Bronchus fibroblast of lung (primary cell): ENCODE results near the gene UBXN10. TPM values are rescaled to one million over a fixed set of nuclear protein-coding genes. Genes with fewer than 3 reads are reported as not detected.

ENCODE experiments used
- total RNA-seq: library from RNA; depleted of rRNA; stranded (reverse); fragments of >200 nt; gene quantifications from 2 replicates; pipeline ENCODE4 v1.2.3, GENCODE V29; 2015

Gene UBXN10, protein sequence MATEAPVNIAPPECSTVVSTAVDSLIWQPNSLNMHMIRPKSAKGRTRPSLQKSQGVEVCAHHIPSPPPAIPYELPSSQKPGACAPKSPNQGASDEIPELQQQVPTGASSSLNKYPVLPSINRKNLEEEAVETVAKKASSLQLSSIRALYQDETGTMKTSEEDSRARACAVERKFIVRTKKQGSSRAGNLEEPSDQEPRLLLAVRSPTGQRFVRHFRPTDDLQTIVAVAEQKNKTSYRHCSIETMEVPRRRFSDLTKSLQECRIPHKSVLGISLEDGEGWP
- under 0.01 TPM in 2 replicates for total RNA-seq

DNA sequence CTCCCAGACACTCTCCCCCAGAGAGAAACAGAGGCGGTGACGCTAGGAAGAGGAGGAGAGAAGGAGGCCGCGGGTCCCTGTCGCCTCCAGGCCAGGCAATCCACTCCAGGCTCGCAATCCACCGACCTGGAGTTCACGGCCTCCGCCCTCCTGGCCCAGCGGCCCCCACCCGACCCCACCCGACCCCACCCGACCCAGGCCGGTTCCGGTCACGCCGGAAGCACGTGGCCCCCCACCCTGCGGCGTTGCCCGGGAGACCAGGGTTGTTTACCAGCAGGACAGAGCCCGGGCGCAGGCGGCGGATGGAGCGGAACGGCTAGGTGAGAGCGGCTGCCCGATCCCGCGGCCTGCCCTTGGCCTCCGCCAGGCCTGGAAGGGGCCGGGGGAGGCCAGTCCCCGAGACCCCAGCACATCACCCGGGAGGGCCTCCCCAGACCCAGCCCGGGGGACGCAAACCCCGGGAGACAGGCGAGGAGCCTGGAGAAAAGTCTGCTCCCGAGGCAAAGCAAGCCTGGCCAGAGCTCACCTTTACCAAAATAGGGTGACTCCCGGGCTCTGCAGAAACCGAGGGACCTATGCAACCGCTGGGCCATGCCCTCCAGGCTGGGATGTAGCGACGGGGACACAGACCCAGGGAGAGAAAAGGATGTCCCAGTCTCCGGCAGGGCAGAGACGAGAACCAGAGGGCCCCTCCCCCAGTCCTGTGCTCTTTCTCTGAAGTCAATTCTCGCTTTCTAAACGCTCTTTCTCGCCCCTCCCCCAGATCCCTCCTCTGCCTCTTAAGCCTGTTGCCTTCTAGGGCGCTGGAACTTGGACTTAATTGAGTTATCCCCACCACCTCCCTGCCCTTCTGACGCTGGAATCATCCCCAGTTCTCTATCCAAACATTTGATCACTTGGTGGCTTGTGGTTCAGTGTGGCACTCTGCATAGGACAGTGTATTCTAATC lies at the start of gene UBXN10, which contains the start of gene PLA2G2C:
UBXN10 (plus strand) TSS at position 263 of the 949 bp plus-strand sequence. CDS start 4,466 bp downstream, outside the sequence.
PLA2G2C (minus strand) TSS at position 685 of the 949 bp plus-strand sequence. CDS start 9,155 bp downstream, outside the sequence.

DNA sequence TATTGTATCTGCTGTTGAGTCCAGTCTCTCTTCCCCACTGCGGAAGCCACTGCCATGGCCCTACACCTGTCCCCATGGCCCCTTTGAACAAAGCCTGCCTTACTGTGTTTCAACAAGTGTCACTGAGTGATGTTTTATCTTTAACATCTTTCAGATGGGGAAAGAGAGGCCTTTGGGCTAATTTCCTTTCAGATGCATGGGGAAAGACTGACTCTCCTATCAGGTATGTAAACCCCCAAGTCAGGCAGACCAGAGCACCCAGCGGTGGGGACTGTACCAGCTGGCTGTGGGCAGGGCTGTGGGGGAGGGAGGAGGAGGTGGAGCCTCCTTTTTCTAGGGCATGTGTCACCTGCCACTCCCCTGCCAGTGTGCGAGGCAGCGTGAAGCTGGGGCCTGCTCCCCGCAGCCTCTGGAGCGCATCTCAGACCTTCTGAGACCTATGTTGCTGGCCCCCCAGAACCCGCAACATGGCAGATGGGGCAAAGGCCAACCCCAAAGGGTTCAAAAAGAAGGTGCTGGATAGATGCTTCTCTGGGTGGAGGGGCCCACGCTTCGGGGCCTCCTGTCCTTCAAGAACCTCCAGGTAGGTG lies 46.8 kb upstream of the UBXN10 start, which contains the start of gene PLA2G2F:
PLA2G2F (plus strand) TSS at position 363 of the 590 bp plus-strand sequence; CDS start at position 468, 105 bp downstream.

Other genes starting within 250 kb of the UBXN10 start
- not detected in 2 replicates for gene PLA2G2A, start 206.5 kb upstream of the UBXN10 start, total RNA-seq
- gene PLA2G5, start 115.9 kb upstream of the UBXN10 start, total RNA-seq: not detected in 2 replicates
- gene PLA2G2D, start 66.6 kb upstream of the UBXN10 start, total RNA-seq: not detected in 2 replicates
- not detected in 2 replicates for gene PLA2G2F, start 46.8 kb upstream of the UBXN10 start, total RNA-seq
- not detected in 2 replicates for gene PLA2G2C, start 422 bp downstream of the UBXN10 start, total RNA-seq
- gene VWA5B1, start 104.8 kb downstream of the UBXN10 start, total RNA-seq: not detected in 2 replicates